Measurements from ENCODE around the gene SPI1.

DNA sequence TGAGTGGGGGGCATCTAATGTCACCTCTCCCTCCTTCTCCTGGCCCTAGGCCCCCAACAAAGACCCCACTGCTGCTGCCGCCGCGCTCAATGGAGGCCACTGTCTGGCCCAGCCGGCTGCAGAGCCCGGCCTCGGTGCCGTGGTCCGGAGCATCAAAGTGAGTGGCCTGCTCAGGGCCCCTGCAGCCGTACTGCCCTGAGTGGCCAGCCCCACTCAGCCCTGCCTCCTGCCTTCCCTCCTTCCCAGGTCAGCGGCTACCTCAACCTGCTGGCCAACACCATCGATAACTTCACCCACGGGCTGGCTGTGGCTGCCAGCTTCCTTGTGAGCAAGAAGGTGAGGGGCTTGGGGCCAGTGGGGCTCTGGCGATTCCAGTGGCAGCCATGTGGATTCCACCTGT, 35.0 kb upstream of the SPI1 start:
- TF ChIP-seq, protein P1, sequence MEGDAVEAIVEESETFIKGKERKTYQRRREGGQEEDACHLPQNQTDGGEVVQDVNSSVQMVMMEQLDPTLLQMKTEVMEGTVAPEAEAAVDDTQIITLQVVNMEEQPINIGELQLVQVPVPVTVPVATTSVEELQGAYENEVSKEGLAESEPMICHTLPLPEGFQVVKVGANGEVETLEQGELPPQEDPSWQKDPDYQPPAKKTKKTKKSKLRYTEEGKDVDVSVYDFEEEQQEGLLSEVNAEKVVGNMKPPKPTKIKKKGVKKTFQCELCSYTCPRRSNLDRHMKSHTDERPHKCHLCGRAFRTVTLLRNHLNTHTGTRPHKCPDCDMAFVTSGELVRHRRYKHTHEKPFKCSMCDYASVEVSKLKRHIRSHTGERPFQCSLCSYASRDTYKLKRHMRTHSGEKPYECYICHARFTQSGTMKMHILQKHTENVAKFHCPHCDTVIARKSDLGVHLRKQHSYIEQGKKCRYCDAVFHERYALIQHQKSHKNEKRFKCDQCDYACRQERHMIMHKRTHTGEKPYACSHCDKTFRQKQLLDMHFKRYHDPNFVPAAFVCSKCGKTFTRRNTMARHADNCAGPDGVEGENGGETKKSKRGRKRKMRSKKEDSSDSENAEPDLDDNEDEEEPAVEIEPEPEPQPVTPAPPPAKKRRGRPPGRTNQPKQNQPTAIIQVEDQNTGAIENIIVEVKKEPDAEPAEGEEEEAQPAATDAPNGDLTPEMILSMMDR (IDR thresholded peaks at IDR 0.05): no peak
- no peak for TF ChIP-seq ZFX (IDR thresholded peaks at IDR 0.05; ENCODE audit: borderline replicate concordance)
